Endothelial cell of umbilical vein (primary cell): Measurements from ENCODE around the gene ANKS1A. TPM values are rescaled to one million over a fixed set of nuclear protein-coding genes. Genes with fewer than 3 reads are reported as not detected.

Source experiments
- BruUV-seq: library from RNA; stranded (reverse); fragments of 400-500 nt; replicated peaks from 2 replicates; lab custom pipeline; 2021; lab: Mats Ljungman, UMichigan
- CTCF ChIA-PET: fragments of 300-600, 350-600 bp; sonication (Branson Sonifier 250); formaldehyde crosslinking; loops from one replicate; lab custom pipeline; 2021; ENCODE audit warnings: antibody characterized with exemption, inconsistent platforms; lab: Charles Lee
- POLR2A ChIA-PET: fragments of 300-600, 350-600 bp; sonication (Branson Sonifier 250); formaldehyde crosslinking; loops from one replicate; lab custom pipeline; 2021; ENCODE audit warnings: antibody characterized with exemption, inconsistent platforms; lab: Charles Lee
- DNase-seq: peaks from one replicate; pipeline ENCODE4 v3.0.0-alpha.2; 2011; ENCODE audit warnings: low read depth, low spot score
- FAIRE-seq: peaks from 2 replicates; lab custom pipeline; 2011; peaks lifted over from hg19 to GRCh38; lab: Jason Lieb, UNC
- H2AFZ ChIP-seq: 2 replicates; pipeline ENCODE4 v1.6.0; 2012; ENCODE audit warnings: low read depth, low read length, control low read depth, inconsistent platforms
- H3K27ac ChIP-seq: 2 replicates; pipeline ENCODE4 v1.5.1; 2011; ENCODE audit warnings: low read depth, mild to moderate bottlenecking, control low read depth, low read length, moderate library complexity; ENCODE audit not compliant: insufficient read depth
- H3K27me3 ChIP-seq, 2 experiments: 2 replicates each; pipeline versions ENCODE4 v1.6.0 to v1.6.1; 2011; ENCODE audit warnings: low read length in 2 of 2, mixed read lengths in 1 of 2; ENCODE audit not compliant: control insufficient read depth in 2 of 2, insufficient read depth in 2 of 2
- H3K36me3 ChIP-seq, 2 experiments: 2 replicates in 1 of 2; 3 replicates in 1 of 2; pipeline ENCODE4 v1.5.1; 2011; ENCODE audit warnings: low read length in 2 of 2, mild to moderate bottlenecking in 1 of 2, moderate library complexity in 1 of 2; ENCODE audit not compliant: control insufficient read depth in 2 of 2, insufficient read depth in 2 of 2; ENCODE audit errors: extremely low read depth in 1 of 2
- H3K4me1 ChIP-seq: 3 replicates; pipeline ENCODE4 v1.5.1; 2011; ENCODE audit warnings: mild to moderate bottlenecking, low read length; ENCODE audit not compliant: control insufficient read depth, insufficient read depth; ENCODE audit errors: extremely low read depth
- H3K4me2 ChIP-seq: 2 replicates; pipeline ENCODE4 v1.6.1; 2011; ENCODE audit warnings: low read length, control low read depth, mixed read lengths; ENCODE audit not compliant: insufficient read depth
- H3K4me3 ChIP-seq, 3 experiments: fragments of 200-600 bp in 1 of 3; sonication (generic), shearing (Covaris generic) in 1 of 3; replicated peaks in 1 of 3; 2 replicates each; pipeline ENCODE4 v1.5.1; 2011 to 2016; ENCODE audit warnings: control low read depth in 3 of 3, low read length in 3 of 3, mild to moderate bottlenecking in 2 of 3, inconsistent platforms in 1 of 3, low read depth in 1 of 3, moderate library complexity in 1 of 3; ENCODE audit not compliant: insufficient read depth in 1 of 3
- H3K79me2 ChIP-seq: 2 replicates; pipeline ENCODE4 v1.6.0; 2012; ENCODE audit warnings: low read length, inconsistent platforms; ENCODE audit not compliant: control insufficient read depth, insufficient read depth
- H3K9ac ChIP-seq: replicated peaks from 2 replicates; pipeline ENCODE3; 2011; ENCODE audit warnings: low read length, control low read depth; ENCODE audit not compliant: insufficient read depth; ENCODE audit errors: extremely low read depth
- H3K9me1 ChIP-seq: replicated peaks from 3 replicates; pipeline ENCODE4 v1.6.0; 2011; ENCODE audit warnings: mild to moderate bottlenecking, low read length; ENCODE audit not compliant: control insufficient read depth, insufficient read depth; ENCODE audit errors: extremely low read depth
- H3K9me3 ChIP-seq: replicated peaks from 2 replicates; pipeline ENCODE4 v1.5.1; 2012; ENCODE audit warnings: low read length, inconsistent platforms; ENCODE audit not compliant: control insufficient read depth, insufficient read depth
- H4K20me1 ChIP-seq: replicated peaks from 2 replicates; pipeline ENCODE3; 2011; ENCODE audit warnings: mild to moderate bottlenecking, low read length; ENCODE audit not compliant: control insufficient read depth, insufficient read depth; ENCODE audit errors: extremely low read depth
- CTCF ChIP-seq, 2 donors: IDR thresholded peaks; 1 replicate in 1 of 2; 2 replicates in 1 of 2; pipeline ENCODE4 v1.5.1; 2011; ENCODE audit warnings: low read length in 2 of 2, mild to moderate bottlenecking in 2 of 2, moderate library complexity in 2 of 2, control low read depth in 1 of 2, inconsistent platforms in 1 of 2, low read depth in 1 of 2; ENCODE audit not compliant: insufficient read depth in 1 of 2; ENCODE audit errors: extremely low read depth in 1 of 2
- EZH2 ChIP-seq: IDR thresholded peaks from 2 replicates; pipeline ENCODE4 v1.6.1; 2012; ENCODE audit warnings: borderline replicate concordance, low read depth, mild to moderate bottlenecking, moderate library complexity, low read length, inconsistent platforms; ENCODE audit not compliant: severe bottlenecking
- FOS ChIP-seq: IDR thresholded peaks from 2 replicates; pipeline ENCODE4 v1.6.1; 2011; ENCODE audit warnings: mild to moderate bottlenecking, low read length, moderate library complexity, borderline replicate concordance; ENCODE audit not compliant: insufficient read depth
- GATA2 ChIP-seq: IDR thresholded peaks from 2 replicates; pipeline ENCODE4 v1.7.0; 2011; ENCODE audit warnings: low read depth, mild to moderate bottlenecking, moderate library complexity, mixed read lengths, low read length; ENCODE audit not compliant: insufficient read length, insufficient read depth
- JUN ChIP-seq: IDR thresholded peaks from 2 replicates; pipeline ENCODE4 v1.6.1; 2011; ENCODE audit warnings: borderline replicate concordance, low read depth; ENCODE audit not compliant: insufficient read length, insufficient read depth
- MAX ChIP-seq: IDR thresholded peaks from 2 replicates; pipeline ENCODE4 v1.6.1; 2011; ENCODE audit not compliant: insufficient read depth, insufficient read length
- MYC ChIP-seq: IDR thresholded peaks from one replicate; pipeline ENCODE4 v1.6.1; 2011; ENCODE audit warnings: mild to moderate bottlenecking, low read depth, low read length
- POLR2A ChIP-seq: IDR thresholded peaks from 2 replicates; pipeline ENCODE4 v1.6.1; 2012; ENCODE audit warnings: low read depth, mild to moderate bottlenecking, control low read depth, low read length
- POLR2AphosphoS5 ChIP-seq: IDR thresholded peaks from 2 replicates; pipeline ENCODE4 v1.6.1; 2012; ENCODE audit warnings: low read depth, mild to moderate bottlenecking, control low read depth, low read length, moderate library complexity; ENCODE audit not compliant: insufficient read depth
- dilution Hi-C: fragments of 300-500 bp; cut with MboI; formaldehyde crosslinking; loops from one replicate; pipeline ENCODE4 v1.15.0; 2019; ENCODE audit warnings: low sequenced_read_pairs; ENCODE audit not compliant: extremely low pct_ligation_motif_present
- intact Hi-C: fragments of 100-400 bp; cut with micrococcal nuclease; formaldehyde crosslinking; loops from one replicate; pipeline ENCODE4 v1.10.0; 2022
- polyA plus RNA-seq, 4 experiments: library from polyadenylated mRNA; depleted of rRNA in 3 of 4; stranded (reverse) in 3 of 4; unstranded in 1 of 4; fragments of >200 nt; gene quantifications; 2 replicates each; pipeline versions ENCODE4 v1.2.1 to v1.2.3, GENCODE V29; 2011 to 2012; ENCODE audit warnings: missing spikeins in 1 of 4
- total RNA-seq: library from RNA; stranded (reverse); gene quantifications from 2 replicates; pipeline ENCODE4 v1.2.3, GENCODE V29; 2021

The ANKS1A gene
- total and polyA plus RNA-seq, 2 donors (not counting 3 experiments of a cell fraction or from before 2014, with no cell fraction given), result 8.9 to 26.1 TPM

DNA sequence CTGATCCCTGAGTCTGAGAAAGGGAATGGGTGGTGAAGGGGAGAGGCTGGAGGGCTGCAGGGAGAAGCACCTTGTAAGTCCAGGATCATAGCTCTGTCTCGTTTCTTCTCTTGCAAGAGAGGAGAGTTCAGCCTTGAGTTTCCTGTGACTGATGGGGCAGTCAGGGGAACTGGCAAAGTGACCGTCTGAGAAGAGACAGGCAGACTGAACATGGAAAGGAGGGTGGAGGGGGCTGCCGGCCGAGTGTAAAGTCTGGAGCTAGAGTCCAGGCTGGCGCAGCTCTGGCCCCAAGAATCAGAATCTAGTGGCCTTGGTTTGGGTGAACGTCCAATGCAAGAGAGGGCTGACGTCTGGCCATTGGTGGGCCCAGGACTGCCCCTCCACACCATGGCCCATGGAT, 179.6 kb downstream of the ANKS1A start:
- H3K9me3 ChIP-seq, result no peaks in the 10 kb centered on the region
- no peak overlapping the region for H3K4me3 ChIP-seq
- FAIRE-seq (no peak), DNase-seq (no peak)
- no peak for TF ChIP-seq CTCF (IDR thresholded peaks at IDR 0.05; ENCODE audit: extremely low read depth in 1 of 2, insufficient read depth in 1 of 2, low read depth in 1 of 2, low read length in 2 of 2)
- no peak for TF ChIP-seq JUN
- no peak for TF ChIP-seq FOS
- no peak for TF ChIP-seq POLR2A
- TF ChIP-seq MAX, result no peak
- no peak for TF ChIP-seq EZH2
- no peak for TF ChIP-seq MYC
- TF ChIP-seq GATA2, result no peak
- no peak for TF ChIP-seq POLR2AphosphoS5
- no peak overlapping the region for H3K9ac ChIP-seq
- no peak overlapping the region for H2AFZ ChIP-seq
- CTCF ChIA-PET, result interaction anchor here (2.0 to 2.1 kb wide), 2 partner anchors 11 to 82 kb away, joined by 7 to 12 read pairs; no protein-coding TSS in a partner anchor
- H4K20me1 ChIP-seq, result no peaks in the 10 kb centered on the region
- dilution Hi-C loops, result no loop called here
- H3K27ac ChIP-seq, result no peak overlapping the region
- H3K27me3 ChIP-seq, result no peaks in the 10 kb centered on the region
- intact Hi-C loops, result no loop called here
- H3K79me2 ChIP-seq, result no peaks in the 10 kb centered on the region
- H3K4me2 ChIP-seq, result no peak overlapping the region
- no peaks in the 10 kb centered on the region for H3K9me1 ChIP-seq
- no TSS peak for BruUV-seq
- H3K36me3 ChIP-seq, result peaks cover 2 to 21% of the 10 kb centered on the region in 2 experiments
- H3K4me1 ChIP-seq, result no peaks in the 10 kb centered on the region
- POLR2A ChIA-PET, result no interaction called here
